DOHH2 (cell line): Measurements from ENCODE around the gene NAT9.

Experiments
- CTCF ChIP-seq: fragments of 200-600 bp; sonication (generic); IDR thresholded peaks from one replicate; pipeline ENCODE4 v1.5.1; 2014; ENCODE audit warnings: antibody characterized with exemption, mild to moderate bottlenecking, low read depth, low read length; ENCODE audit not compliant: poor library complexity, severe bottlenecking
- EZH2phosphoT487 ChIP-seq: fragments of 200-600 bp; sonication (generic); IDR thresholded peaks from 2 replicates; pipeline ENCODE4 v1.6.1; 2017; ENCODE audit warnings: borderline replicate concordance, mild to moderate bottlenecking, antibody characterized with exemption, low read length, moderate library complexity, mixed read lengths

- TF ChIP-seq CTCF (no peak), EZH2phosphoT487 (no peak)
Measured at GRCh38 chr17:74803971-74804370, 27.8 kb upstream of the NAT9 start.
